PC-3 (cell line): ENCODE results near the gene SELL.

Experiments used
- CTCF ChIP-seq: fragments of 300-600 bp; sonication (generic); conservative IDR thresholded peaks from 2 replicates; pipeline ENCODE4 v1.5.1; 2017; ENCODE audit warnings: antibody characterized with exemption, low read depth, mild to moderate bottlenecking, low read length
- EZH2 ChIP-seq: fragments of 300-600 bp; sonication (generic); IDR thresholded peaks from one replicate; pipeline ENCODE4 v1.6.1; 2017; ENCODE audit warnings: antibody characterized with exemption, mild to moderate bottlenecking, low read length; ENCODE audit not compliant: unreplicated experiment

DNA sequence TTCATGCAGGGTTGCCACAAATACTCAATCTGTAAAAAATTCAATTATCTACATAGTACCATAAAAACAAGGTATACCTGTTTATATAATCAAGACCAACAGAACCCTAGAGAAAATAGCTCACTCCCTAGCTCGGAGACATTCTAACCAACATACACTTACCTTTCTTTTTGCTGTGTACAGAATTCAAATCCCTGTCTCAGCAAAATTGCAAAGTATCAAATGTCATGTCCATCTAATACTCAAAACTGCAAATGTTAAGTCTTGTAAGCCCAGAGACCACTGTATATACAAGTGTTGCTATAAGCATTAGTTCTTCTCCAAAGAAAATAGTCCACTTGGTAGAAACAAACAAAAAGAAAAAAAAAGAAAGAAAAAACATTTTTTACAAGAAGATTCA lies 38.6 kb upstream of the SELL start:
- TF ChIP-seq EZH2: no peak
- TF ChIP-seq CTCF: no peak
